ENCODE measurements around the gene ACOX2. TPM values are rescaled to one million over a fixed set of nuclear protein-coding genes. Genes with fewer than 3 reads are reported as not detected.

The ACOX2 gene
- total RNA-seq (17.7 and 20.5 TPM in 2 replicates), polyA plus RNA-seq (14.6 and 19.0 TPM in 2 replicates), polyA minus RNA-seq (ENCODE audit: low replicate concordance) (39.8 and 51.4 TPM in 2 replicates)
- polyA plus RNA-seq (2012), result 11.6 and 18.8 TPM in 2 replicates

DNA sequence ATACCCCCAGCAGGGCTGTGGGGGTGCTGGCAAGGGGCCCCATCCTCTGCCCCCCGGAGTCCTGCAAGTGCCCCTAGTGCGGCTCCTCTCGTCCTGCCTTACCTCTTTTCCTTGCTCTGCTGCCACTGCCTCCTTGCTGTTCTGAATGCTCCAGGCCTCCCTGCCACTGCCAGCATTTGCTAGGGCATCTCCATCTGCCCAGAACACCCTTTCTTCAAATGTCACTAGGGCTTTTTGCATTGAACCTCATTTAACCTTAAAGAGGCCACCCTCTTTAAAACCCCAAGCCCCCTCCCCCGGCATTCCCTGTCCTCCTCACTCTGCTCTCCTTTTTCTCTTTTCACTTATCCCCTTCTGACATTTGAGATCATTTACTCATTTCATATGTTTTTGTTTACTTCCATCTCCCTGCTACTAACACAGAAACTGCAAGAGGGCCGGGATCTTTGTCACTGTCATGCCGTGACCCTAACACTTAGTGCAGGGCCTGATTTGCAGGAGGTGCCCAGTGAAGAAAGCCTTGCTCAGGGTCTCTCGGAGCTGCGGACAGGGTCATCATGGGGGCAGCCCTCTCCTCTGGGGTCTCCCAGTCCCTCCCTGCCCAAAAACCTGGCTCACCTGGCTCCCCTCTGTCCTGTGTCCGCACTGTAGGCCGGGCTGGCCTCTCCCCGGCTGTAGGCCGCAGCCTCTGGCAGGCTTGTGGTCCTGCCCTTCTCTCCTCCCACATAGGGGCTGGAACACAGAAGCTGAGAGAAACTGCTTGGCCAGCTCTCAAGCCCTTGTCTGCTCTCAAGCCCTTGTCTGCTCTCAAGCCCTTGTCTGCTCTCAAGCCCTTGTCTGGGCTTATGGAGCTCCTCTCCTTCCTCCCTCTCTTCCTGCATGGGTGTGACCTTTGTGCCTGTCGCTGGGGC, at the start of gene ACOX2:
Gene ACOX2 (minus strand): TSS at position 690 of the 911 bp plus-strand sequence. CDS start 2,084 bp downstream, outside the sequence.
- H3K27ac ChIP-seq (ENCODE audit: insufficient read depth, low read length), result no peak within 1 kb of the TSS
- no peaks in the 10 kb centered on the region for H3K36me3 ChIP-seq (ENCODE audit: control insufficient read depth, insufficient read depth, low read length)
- H3K4me3 ChIP-seq (replicated peaks in 1 of 4; ENCODE audit: control extremely low read depth in 1 of 4, insufficient read depth in 1 of 4, low read depth in 3 of 4, low read length in 4 of 4), result peak within 1 kb of the TSS; percentile 38 to 67 (median 48)
- peak; percentile 71 to 79 for DNase-seq (ENCODE audit: low read depth in 2 of 2)
- no peaks in the 10 kb centered on the region for H3K9me3 ChIP-seq (ENCODE audit: control insufficient read depth, insufficient read depth, low read depth, low read length)
- H4K20me1 ChIP-seq (ENCODE audit: control insufficient read depth, extremely low read depth, insufficient read depth, low read length), result no peaks in the 10 kb centered on the region
- H3K79me2 ChIP-seq (ENCODE audit: control insufficient read depth, insufficient read depth, low read length), result no peaks in the 10 kb centered on the region
- no peaks in the 10 kb centered on the region for H3K27me3 ChIP-seq (ENCODE audit: control insufficient read depth, insufficient read depth, low read length)
- TF ChIP-seq EZH2 (IDR thresholded peaks at IDR 0.05; ENCODE audit: low read length, missing control alignments), result no peak
- TF ChIP-seq, protein P1, sequence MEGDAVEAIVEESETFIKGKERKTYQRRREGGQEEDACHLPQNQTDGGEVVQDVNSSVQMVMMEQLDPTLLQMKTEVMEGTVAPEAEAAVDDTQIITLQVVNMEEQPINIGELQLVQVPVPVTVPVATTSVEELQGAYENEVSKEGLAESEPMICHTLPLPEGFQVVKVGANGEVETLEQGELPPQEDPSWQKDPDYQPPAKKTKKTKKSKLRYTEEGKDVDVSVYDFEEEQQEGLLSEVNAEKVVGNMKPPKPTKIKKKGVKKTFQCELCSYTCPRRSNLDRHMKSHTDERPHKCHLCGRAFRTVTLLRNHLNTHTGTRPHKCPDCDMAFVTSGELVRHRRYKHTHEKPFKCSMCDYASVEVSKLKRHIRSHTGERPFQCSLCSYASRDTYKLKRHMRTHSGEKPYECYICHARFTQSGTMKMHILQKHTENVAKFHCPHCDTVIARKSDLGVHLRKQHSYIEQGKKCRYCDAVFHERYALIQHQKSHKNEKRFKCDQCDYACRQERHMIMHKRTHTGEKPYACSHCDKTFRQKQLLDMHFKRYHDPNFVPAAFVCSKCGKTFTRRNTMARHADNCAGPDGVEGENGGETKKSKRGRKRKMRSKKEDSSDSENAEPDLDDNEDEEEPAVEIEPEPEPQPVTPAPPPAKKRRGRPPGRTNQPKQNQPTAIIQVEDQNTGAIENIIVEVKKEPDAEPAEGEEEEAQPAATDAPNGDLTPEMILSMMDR (conservative IDR thresholded peaks at IDR 0.05 in 1 of 2, IDR thresholded peaks at IDR 0.05 in 1 of 2; ENCODE audit: low read depth in 1 of 2, low read length in 2 of 2), result no peak
- H3K9ac ChIP-seq (ENCODE audit: insufficient read depth, low read length), result peak within 1 kb of the TSS; percentile 68
- peaks cover 7% of the 10 kb centered on the region for H3K4me1 ChIP-seq (ENCODE audit: control insufficient read depth, extremely low read depth, insufficient read depth, low read length)
- peak within 1 kb of the TSS; percentile 85 for H2AFZ ChIP-seq (ENCODE audit: low read length)
- peak within 1 kb of the TSS; percentile 74 for H3K4me2 ChIP-seq (ENCODE audit: extremely low read depth, insufficient read depth, low read length)

DNA sequence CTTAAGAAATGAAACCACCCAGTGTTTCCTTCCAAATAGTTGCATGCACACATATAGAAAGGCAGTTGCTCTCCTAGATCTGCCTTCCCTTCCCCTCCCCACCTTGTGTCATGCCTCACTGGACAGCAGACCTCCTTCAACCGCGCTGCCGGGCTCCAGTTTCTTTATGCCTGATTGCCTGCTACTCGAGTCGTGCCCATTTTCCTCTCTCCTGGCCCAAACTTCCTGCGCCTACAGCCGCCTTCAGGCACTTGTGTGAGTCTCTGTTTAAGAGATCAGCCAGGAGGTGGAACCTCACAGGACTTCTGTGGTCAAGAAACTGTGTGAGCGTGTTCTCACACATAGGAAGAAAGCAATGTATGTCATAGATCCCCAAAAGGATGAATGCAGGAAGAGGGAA, 49.0 kb upstream of the ACOX2 start:
- H3K4me1 ChIP-seq (ENCODE audit: control insufficient read depth, extremely low read depth, insufficient read depth, low read length), result peaks cover 5% of the 10 kb centered on the region
- no peak overlapping the region for H3K9ac ChIP-seq (ENCODE audit: insufficient read depth, low read length)
- H2AFZ ChIP-seq (ENCODE audit: low read length), result no peak overlapping the region
- H3K4me2 ChIP-seq (ENCODE audit: extremely low read depth, insufficient read depth, low read length), result peak overlapping the region; percentile 98
- TF ChIP-seq, protein P1 (conservative IDR thresholded peaks at IDR 0.05 in 1 of 2, IDR thresholded peaks at IDR 0.05 in 1 of 2; ENCODE audit: low read depth in 1 of 2, low read length in 2 of 2), result no peak
- TF ChIP-seq EZH2 (IDR thresholded peaks at IDR 0.05; ENCODE audit: low read length, missing control alignments), result no peak
- no peak overlapping the region for H3K27ac ChIP-seq (ENCODE audit: insufficient read depth, low read length)
- H3K27me3 ChIP-seq (ENCODE audit: control insufficient read depth, insufficient read depth, low read length), result peaks cover 25% of the 10 kb centered on the region
- peak overlapping the region in 3 of 4 experiments; percentile 41 to 76 (median 69) for H3K4me3 ChIP-seq (replicated peaks in 1 of 4; ENCODE audit: control extremely low read depth in 1 of 4, insufficient read depth in 1 of 4, low read depth in 3 of 4, low read length in 4 of 4)
- DNase-seq (ENCODE audit: low read depth in 2 of 2), result no peak
- H4K20me1 ChIP-seq (ENCODE audit: control insufficient read depth, extremely low read depth, insufficient read depth, low read length), result no peaks in the 10 kb centered on the region
- no peaks in the 10 kb centered on the region for H3K36me3 ChIP-seq (ENCODE audit: control insufficient read depth, insufficient read depth, low read length)
- H3K9me3 ChIP-seq (ENCODE audit: control insufficient read depth, insufficient read depth, low read depth, low read length), result no peaks in the 10 kb centered on the region
- H3K79me2 ChIP-seq (ENCODE audit: control insufficient read depth, insufficient read depth, low read length), result no peaks in the 10 kb centered on the region

DNA sequence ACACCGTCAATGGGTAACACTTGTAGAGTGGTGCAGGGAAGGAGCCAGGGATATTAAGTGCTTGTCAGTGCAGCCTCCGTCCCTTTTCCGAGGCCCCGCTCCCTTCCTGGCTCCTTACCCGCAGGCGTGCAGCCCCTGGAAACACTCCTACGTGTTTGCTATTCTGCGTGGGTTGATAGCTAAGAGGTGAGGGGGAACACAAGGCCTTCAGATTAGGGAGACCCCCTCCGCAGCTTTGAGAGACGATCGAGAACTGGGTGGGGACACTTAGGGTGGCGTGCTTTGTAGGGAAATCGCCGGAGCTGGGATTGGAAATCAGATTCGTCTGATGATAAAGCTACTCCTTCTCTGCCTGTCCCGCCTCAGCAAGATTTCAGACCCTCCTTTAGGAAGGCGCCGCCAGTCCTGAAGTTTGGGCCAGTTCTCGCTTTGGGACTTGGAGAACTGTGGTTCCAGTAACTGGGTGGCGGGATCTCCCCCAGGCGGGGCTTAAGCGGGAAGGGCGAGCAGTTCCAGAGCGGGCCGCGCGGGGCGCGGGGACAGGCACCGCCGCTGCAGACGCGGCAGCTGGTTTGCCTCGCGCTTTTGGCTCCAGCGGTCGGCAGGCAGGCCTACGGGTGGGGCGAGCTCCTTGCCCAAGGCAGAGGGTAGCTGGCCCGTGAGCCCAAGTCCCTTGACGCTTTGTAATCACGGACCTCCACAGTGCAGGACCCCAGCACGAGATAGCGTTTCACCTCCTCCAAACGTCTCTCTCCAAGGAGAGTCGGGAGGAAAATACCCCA, 48.2 kb upstream of the ACOX2 start:
- H3K79me2 ChIP-seq (ENCODE audit: control insufficient read depth, insufficient read depth, low read length), result no peaks in the 10 kb centered on the region
- H4K20me1 ChIP-seq (ENCODE audit: control insufficient read depth, extremely low read depth, insufficient read depth, low read length), result no peaks in the 10 kb centered on the region
- DNase-seq (ENCODE audit: low read depth in 2 of 2), result peak; percentile 62 to 71
- peak overlapping the region; percentile 63 for H3K27ac ChIP-seq (ENCODE audit: insufficient read depth, low read length)
- H3K4me1 ChIP-seq (ENCODE audit: control insufficient read depth, extremely low read depth, insufficient read depth, low read length), result peaks cover 5% of the 10 kb centered on the region
- H3K4me2 ChIP-seq (ENCODE audit: extremely low read depth, insufficient read depth, low read length), result peak overlapping the region; percentile 98
- peak overlapping the region; percentile 59 to 76 (median 69) for H3K4me3 ChIP-seq (replicated peaks in 1 of 4; ENCODE audit: control extremely low read depth in 1 of 4, insufficient read depth in 1 of 4, low read depth in 3 of 4, low read length in 4 of 4)
- H3K9ac ChIP-seq (ENCODE audit: insufficient read depth, low read length), result peak overlapping the region; percentile 25
- no peaks in the 10 kb centered on the region for H3K36me3 ChIP-seq (ENCODE audit: control insufficient read depth, insufficient read depth, low read length)
- H2AFZ ChIP-seq (ENCODE audit: low read length), result peak overlapping the region; percentile 90
- peaks cover 25% of the 10 kb centered on the region for H3K27me3 ChIP-seq (ENCODE audit: control insufficient read depth, insufficient read depth, low read length)
- no peaks in the 10 kb centered on the region for H3K9me3 ChIP-seq (ENCODE audit: control insufficient read depth, insufficient read depth, low read depth, low read length)
- TF ChIP-seq, protein P1 (conservative IDR thresholded peaks at IDR 0.05 in 1 of 2, IDR thresholded peaks at IDR 0.05 in 1 of 2; ENCODE audit: low read depth in 1 of 2, low read length in 2 of 2), result peak; percentile 67 to 77
- TF ChIP-seq EZH2 (IDR thresholded peaks at IDR 0.05; ENCODE audit: low read length, missing control alignments), result no peak
